NCI-H1417 (cell line): ENCODE results near the gene SMS.

ENCODE experiments used
- DNase-seq, 3 experiments: peaks; one replicate each; lab custom pipeline; 2025; lab: John Stamatoyannopoulos, UW

SMS gene

DNA sequence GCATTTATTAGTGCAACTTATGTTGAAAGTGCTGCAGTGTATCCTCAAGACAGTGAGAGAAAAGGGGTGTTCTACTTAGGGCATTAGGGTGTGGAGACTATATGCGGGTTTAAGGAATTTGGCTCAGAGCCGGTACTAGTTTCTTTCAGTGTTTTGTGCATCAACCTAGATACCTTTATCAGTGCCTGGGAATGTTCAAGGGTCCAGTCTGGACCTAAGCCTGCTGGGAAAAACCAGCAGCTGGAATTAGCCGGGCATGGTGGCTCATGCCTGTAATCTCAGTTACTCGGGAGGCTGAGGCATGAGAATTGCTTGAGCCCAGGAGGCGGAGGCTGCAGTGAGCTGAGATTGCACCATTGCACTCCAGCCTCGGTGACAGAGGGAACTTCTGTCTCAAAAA is 99.0 kb downstream of the SMS start:
- no peak for DNase-seq

DNA sequence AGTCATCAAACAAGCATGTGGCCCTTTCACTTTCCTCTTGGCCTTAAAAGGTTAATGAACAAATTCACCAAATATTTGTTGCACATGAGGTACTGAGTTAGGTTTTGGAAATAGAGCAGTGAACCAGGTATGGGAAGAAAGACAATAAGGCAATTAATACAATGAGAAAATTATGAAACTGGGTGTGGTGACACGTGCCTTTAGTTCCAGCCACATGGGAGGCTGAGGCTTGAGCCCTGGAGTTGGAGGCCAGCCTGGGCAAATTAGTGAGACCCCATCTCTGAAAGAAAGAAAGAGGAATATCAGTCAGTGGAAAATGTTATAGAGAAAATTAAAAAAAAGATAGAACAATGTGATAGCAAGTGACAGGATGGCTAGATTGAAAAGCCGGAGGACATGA is 99.7 kb downstream of the SMS start:
- DNase-seq, result no peak

DNA sequence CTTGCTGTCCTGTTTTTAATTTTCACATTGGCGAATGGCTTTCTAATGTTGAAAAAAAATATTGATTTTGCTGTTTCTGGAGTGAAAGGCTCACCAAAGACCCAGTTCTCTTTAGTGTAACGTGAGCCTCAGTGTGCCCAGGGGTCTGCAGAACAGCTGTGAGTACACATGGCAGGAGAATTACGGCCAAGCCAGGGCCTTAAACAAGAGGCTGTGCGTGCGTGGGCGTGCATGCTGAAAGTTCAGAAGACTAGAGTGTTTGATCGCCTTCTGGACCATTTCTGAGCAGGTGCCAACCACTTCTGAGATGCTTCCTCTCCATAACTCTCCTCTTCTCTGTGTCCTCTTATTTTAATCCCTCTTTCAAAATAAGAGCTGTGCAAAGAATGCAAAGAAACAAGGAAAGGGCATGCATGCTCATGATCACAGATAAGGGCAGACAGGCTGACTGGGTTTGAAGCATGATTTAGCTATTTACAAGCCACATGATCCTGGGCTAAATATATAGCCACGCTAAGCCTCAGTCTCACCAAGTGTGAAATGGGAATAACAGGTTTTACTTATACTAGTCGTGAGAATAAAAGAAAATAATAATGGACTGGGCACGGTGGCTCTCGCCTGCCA is 101.5 kb downstream of the SMS start:
- no peak for DNase-seq

DNA sequence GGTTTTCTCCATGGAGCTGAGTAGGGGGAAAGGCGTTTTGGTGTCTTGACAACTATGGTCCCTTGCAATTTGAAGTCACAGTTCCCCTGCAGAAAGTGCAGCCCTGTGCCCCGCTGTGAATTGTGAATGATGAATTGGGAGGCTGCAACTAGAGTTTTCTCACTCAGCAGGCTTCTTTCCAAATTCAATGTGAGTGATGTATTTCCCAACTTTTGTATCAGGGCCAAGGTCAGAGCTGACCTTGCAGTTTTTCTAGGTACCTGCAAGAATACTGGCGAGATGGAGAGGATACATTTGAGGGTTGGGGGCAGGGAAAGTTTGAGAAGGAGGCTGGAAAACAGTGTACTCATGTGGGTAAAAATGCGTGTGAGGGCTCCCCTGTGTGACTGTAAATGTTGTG is 103.4 kb downstream of the SMS start:
- DNase-seq, result no peak
